ENCODE results near the gene BRS3.

BRS3 gene

GRCh38 chrX:136519069-136519468 lies 31.3 kb downstream of the BRS3 start:
- DNase-seq (ENCODE audit: low read depth), result no peak
- TF ChIP-seq CTCF (IDR thresholded peaks at IDR 0.05; ENCODE audit: control insufficient read depth, extremely low read depth, insufficient read depth), result no peak
- no peak overlapping the region for H3K4me3 ChIP-seq (ENCODE audit: low read depth, low read length)

GRCh38 chrX:136523770-136524169 lies 36.0 kb downstream of the BRS3 start:
- no peak for TF ChIP-seq CTCF (IDR thresholded peaks at IDR 0.05; ENCODE audit: control insufficient read depth, extremely low read depth, insufficient read depth)
- no peak for DNase-seq (ENCODE audit: low read depth)
- no peak overlapping the region for H3K4me3 ChIP-seq (ENCODE audit: low read depth, low read length)

GRCh38 chrX:136525738-136526606 lies 38.2 kb downstream of the BRS3 start:
- no peak overlapping the region for H3K4me3 ChIP-seq (ENCODE audit: low read depth, low read length)
- peak; percentile 52 for DNase-seq (ENCODE audit: low read depth)
- no peak for TF ChIP-seq CTCF (IDR thresholded peaks at IDR 0.05; ENCODE audit: control insufficient read depth, extremely low read depth, insufficient read depth)

GRCh38 chrX:136528645-136529315 lies 41.0 kb downstream of the BRS3 start:
- peak; percentile 17 for DNase-seq (ENCODE audit: low read depth)
- H3K4me3 ChIP-seq (ENCODE audit: low read depth, low read length), result no peak overlapping the region
- no peak for TF ChIP-seq CTCF (IDR thresholded peaks at IDR 0.05; ENCODE audit: control insufficient read depth, extremely low read depth, insufficient read depth)

- DNase-seq (ENCODE audit: low read depth), result no peak
- no peak overlapping the region for H3K4me3 ChIP-seq (ENCODE audit: low read depth, low read length)
- TF ChIP-seq CTCF (IDR thresholded peaks at IDR 0.05; ENCODE audit: control insufficient read depth, extremely low read depth, insufficient read depth), result no peak
These were observed 42.0 kb downstream of the BRS3 start for GRCh38 chrX:136529795-136530194.

GRCh38 chrX:136531951-136532350 lies 44.2 kb downstream of the BRS3 start, which contains the start of gene VGLL1:
Gene VGLL1 (plus strand): TSS chrX:136532215. CDS start chrX:136536021, 3,806 bp downstream.
- no peak for TF ChIP-seq CTCF (IDR thresholded peaks at IDR 0.05; ENCODE audit: control insufficient read depth, extremely low read depth, insufficient read depth)
- DNase-seq (ENCODE audit: low read depth), result no peak

More at GRCh38 chrX:136531951-136532350, 44.2 kb downstream of the BRS3 start, which contains the start of gene VGLL1:
- no peak within 1 kb of the TSS for H3K4me3 ChIP-seq (ENCODE audit: low read depth, low read length)

All from LNCaP clone FGC (cell line).